ENCODE results near the gene STN1. TPM values are rescaled to one million over a fixed set of nuclear protein-coding genes. Genes with fewer than 3 reads are reported as not detected.

STN1 gene
- polyA plus RNA-seq, 3 donors, result 24.6 to 30.4 (median 29.1) TPM

- no peak for DNase-seq (ENCODE audit: low read depth in 3 of 3, low spot score in 2 of 3)
These were observed 85.2 kb downstream of the STN1 start for GRCh38 chr10:103832806-103833205.

Other genes starting within 250 kb of the STN1 start
- 10 to 100 TPM; 25.6 to 28.5 (median 27.1) TPM for gene SH3PXD2A, start 62.6 kb downstream of the STN1 start, polyA plus RNA-seq (ENCODE audit: insufficient read length in 3 of 3)
- 10 to 100 TPM; 62.8 to 78.7 (median 71.0) TPM for gene SLK, start 49.0 kb upstream of the STN1 start, polyA plus RNA-seq (ENCODE audit: insufficient read length in 3 of 3)
- gene COL17A1, start 167.7 kb upstream of the STN1 start, polyA plus RNA-seq (ENCODE audit: insufficient read length in 3 of 3), result under 1 TPM; 0.27 to 0.97 (median 0.29) TPM
- 10 to 100 TPM; 10.9 to 12.9 (median 12.3) TPM for gene SFR1, start 204.0 kb upstream of the STN1 start, polyA plus RNA-seq (ENCODE audit: insufficient read length in 3 of 3)